Breast epithelium (tissue), 3 donors: ENCODE measurements around the gene CXCR1.

Source experiments
- CTCF ChIP-seq, 3 donors: fragments of 450-650 bp; IDR thresholded peaks; one replicate each; pipeline ENCODE4 v1.5.1; 2016 to 2017; ENCODE audit warnings: antibody characterized with exemption in 3 of 3, mild to moderate bottlenecking in 3 of 3, moderate library complexity in 3 of 3
- POLR2A ChIP-seq: fragments of 450-650 bp; IDR thresholded peaks from one replicate; pipeline ENCODE4 v1.6.1; 2016; ENCODE audit warnings: antibody characterized with exemption, mild to moderate bottlenecking, moderate library complexity

GRCh38 chr2:218129458-218130135, 37.2 kb downstream of the CXCR1 start:
- TF ChIP-seq CTCF (IDR thresholded peaks at IDR 0.05): no peak
- TF ChIP-seq POLR2A: no peak
